ENCODE results near the gene ACYP2. TPM values are rescaled to one million over a fixed set of nuclear protein-coding genes. Genes with fewer than 3 reads are reported as not detected.
"Not testable (repeated sequence)": the region's sequence is repeated elsewhere in the genome, so short reads cannot be mapped to it uniquely, and the experiment has no call there.

The ACYP2 gene
- total and polyA plus RNA-seq, 4 donors = 16.3 to 36.4 (median 24.8) TPM

DNA sequence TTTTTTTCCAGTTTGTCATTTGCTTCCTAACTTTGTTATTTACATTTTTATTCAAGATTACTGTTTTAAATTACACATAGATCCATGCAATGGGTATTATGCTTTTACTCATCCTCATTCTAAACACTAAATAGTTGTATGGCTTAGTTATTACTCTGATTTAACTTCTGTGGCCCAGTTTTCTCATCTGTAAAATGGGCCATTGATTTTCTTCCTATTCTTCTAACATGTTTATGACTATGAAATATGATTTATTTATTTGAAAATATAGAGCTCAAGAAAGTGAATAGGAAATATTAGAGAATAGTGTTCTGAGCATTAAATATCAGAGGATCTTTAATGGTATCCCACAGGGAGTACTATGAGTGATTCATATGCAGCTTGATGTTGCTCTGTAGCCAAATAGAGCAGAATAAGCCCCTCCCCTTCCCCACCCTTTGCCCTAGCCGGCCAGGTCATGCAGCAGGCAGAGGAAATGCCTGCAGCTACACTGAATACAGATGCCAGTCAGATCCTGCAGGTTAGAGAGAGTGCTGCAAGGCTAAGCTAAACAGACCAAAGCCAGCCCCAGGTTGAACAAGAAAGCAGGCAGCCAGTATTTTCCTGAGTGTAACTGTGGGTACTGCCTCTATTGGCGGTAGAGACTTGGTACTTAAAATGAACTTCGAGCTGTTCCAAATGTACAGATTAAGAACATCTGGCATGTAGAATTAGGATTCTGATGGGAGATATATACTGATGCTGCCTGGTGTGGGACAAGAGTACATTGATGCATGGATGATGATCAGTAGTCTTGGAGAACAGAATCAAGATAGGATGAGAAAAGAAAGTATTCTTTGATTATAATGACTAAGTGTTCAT lies 11.7 kb upstream of the ACYP2 start:
- no peaks in the 10 kb centered on the region for H3K27me3 ChIP-seq (ENCODE audit: control insufficient read depth in 1 of 2, insufficient read depth in 2 of 2, low read length in 1 of 2)
- H3K4me1 ChIP-seq (ENCODE audit: control insufficient read depth in 1 of 2, insufficient read depth in 2 of 2, low read length in 2 of 2) = no peaks in the 10 kb centered on the region
- no peaks in the 10 kb centered on the region for H3K36me3 ChIP-seq (ENCODE audit: control insufficient read depth in 1 of 2, insufficient read depth in 2 of 2, low read length in 1 of 2)
- DNase-seq (peak in 1 of 2 donors; percentile 74), ATAC-seq (ENCODE audit: low FRiP score) (peak; percentile 62)
- H3K4me3 ChIP-seq (ENCODE audit: low read length in 2 of 2) = no peak overlapping the region
- no peaks in the 10 kb centered on the region for H3K9me3 ChIP-seq (ENCODE audit: control insufficient read depth, low read length)
- intact Hi-C loops (cut with DNase I) = no loop called here
- 8 to 9% methylated on average over 3 of the region's 3 CpGs for WGBS, 2 donors
- no peak overlapping the region for H3K27ac ChIP-seq (ENCODE audit: low read depth in 1 of 2, low read length in 2 of 2)

DNA sequence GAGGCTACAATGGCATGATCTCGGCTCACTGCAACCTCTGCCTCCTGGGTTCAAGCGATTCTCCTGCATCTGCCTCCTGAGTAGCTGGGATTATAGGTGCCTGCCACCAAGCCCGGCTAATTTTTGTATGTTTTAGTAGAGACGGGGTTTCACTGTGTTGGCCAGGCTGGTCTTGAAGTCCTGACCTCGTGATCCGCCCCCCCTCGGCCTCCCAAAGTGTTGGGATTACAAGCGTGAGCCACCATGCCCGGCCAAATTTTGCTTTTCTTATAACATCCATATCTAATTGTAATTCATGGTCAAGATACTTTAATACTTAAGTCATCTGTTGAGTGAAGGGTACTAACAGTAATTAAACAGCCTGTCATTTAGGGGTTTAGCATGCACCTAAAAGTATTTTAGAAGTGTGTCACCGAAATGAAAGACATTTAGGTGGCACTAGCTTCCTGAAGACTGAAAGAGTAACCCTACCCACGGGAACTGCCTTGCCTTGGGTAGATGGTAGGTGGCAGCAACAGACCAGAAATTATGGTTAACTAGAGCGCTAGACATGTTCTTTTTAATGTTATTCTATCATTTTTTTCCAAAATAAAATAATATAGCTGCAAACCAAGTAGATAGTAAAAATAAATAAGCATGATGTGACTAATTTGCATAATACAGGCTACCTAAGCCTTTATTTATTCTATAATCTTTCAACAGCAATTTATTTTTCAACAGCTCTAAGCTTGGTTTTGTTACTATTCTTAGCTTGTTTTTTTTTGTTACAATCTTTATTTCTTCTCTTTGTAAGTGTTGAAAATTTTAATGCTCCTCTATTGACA lies 8.6 kb upstream of the ACYP2 start:
- Histone ChIP-seq H3K36me3 (ENCODE audit: control insufficient read depth in 1 of 2, insufficient read depth in 2 of 2, low read length in 1 of 2) (no peaks in the 10 kb centered on the region), H3K9me3 (ENCODE audit: control insufficient read depth, low read length) (no peaks in the 10 kb centered on the region), H3K4me1 (ENCODE audit: control insufficient read depth in 1 of 2, insufficient read depth in 2 of 2, low read length in 2 of 2) (no peaks in the 10 kb centered on the region), H3K27ac (ENCODE audit: low read depth in 1 of 2, low read length in 2 of 2) (no peak overlapping the region), H3K4me3 (ENCODE audit: low read length in 2 of 2) (no peak overlapping the region), H3K27me3 (ENCODE audit: control insufficient read depth in 1 of 2, insufficient read depth in 2 of 2, low read length in 1 of 2) (no peaks in the 10 kb centered on the region)
- WGBS, 2 donors = 40 to 41% methylated on average over 12 of the region's 12 CpGs
- no peak for DNase-seq
- intact Hi-C loops (cut with DNase I) = loop anchor here (5.0 kb wide), 2 partner anchors 595 to 730 kb away; no protein-coding TSS in a partner anchor
- ATAC-seq (ENCODE audit: low FRiP score) = peak; percentile 78

DNA sequence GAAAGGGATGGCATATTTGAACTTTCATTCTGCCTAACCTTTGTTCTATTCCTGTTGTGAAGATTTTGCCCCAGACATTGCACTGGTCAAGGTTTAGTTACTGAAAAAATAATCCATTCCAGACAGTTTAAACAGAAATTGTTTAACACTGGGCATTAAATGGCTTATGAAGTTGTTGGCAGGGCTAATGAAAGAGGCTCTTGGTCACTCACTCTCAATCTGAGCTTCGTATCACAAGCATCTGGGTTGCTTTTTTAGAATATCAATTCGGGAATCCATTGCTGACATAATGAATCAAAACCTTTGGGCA lies 8.0 kb upstream of the ACYP2 start:
- ATAC-seq (ENCODE audit: low FRiP score) (no peak), DNase-seq (no peak)
- Histone ChIP-seq H3K4me3 (ENCODE audit: low read length in 2 of 2) (no peak overlapping the region), H3K4me1 (ENCODE audit: control insufficient read depth in 1 of 2, insufficient read depth in 2 of 2, low read length in 2 of 2) (no peaks in the 10 kb centered on the region), H3K27ac (ENCODE audit: low read depth in 1 of 2, low read length in 2 of 2) (no peak overlapping the region), H3K27me3 (ENCODE audit: control insufficient read depth in 1 of 2, insufficient read depth in 2 of 2, low read length in 1 of 2) (no peaks in the 10 kb centered on the region), H3K36me3 (ENCODE audit: control insufficient read depth in 1 of 2, insufficient read depth in 2 of 2, low read length in 1 of 2) (no peaks in the 10 kb centered on the region), H3K9me3 (ENCODE audit: control insufficient read depth, low read length) (no peaks in the 10 kb centered on the region)
- intact Hi-C loops (cut with DNase I) = loop anchor here (5.0 kb wide), 2 partner anchors 595 to 730 kb away; no protein-coding TSS in a partner anchor
- WGBS, 2 donors = 18 to 33% methylated on average over 2 of the region's 2 CpGs

DNA sequence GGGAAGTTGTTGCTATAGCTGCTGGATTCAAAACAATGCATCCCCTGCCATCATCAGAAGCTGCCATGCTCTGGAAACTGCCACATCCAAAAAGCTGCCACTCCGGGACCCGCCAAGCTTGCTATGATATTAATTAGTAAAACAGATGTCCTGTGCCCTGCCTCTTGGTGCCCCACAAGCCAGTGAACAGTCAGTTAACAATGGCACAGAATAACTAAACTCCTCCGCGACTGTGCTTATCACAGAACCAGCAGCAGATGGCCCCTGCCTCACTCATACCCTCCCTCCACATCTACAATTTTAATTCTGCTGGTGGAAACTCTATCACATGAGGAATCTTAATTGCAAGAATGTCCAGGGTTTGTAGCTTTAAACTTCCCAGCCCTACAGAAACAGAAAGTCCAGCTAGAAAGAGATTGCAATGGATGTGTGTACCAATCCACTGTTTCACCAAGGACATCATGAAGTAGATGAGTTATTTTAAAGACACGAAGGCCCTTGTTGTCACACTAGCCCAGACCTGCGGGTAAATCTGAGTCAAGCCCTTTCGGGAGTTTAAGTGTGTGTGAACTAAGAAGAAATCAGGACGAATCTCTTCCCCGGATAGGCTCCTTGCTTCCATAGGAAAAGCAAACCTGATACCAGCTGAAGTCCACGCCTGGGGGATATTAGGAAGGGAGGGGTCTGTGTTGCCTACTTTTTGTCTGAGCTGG lies 7.4 kb upstream of the ACYP2 start:
- H3K27me3 ChIP-seq (ENCODE audit: control insufficient read depth in 1 of 2, insufficient read depth in 2 of 2, low read length in 1 of 2) = no peaks in the 10 kb centered on the region
- intact Hi-C loops (cut with DNase I) = loop anchor here (5.0 kb wide), 2 partner anchors 594 to 729 kb away; no protein-coding TSS in a partner anchor
- no peak overlapping the region for H3K27ac ChIP-seq (ENCODE audit: low read depth in 1 of 2, low read length in 2 of 2)
- H3K4me3 ChIP-seq (ENCODE audit: low read length in 2 of 2) = no peak overlapping the region
- no peaks in the 10 kb centered on the region for H3K36me3 ChIP-seq (ENCODE audit: control insufficient read depth in 1 of 2, insufficient read depth in 2 of 2, low read length in 1 of 2)
- no peaks in the 10 kb centered on the region for H3K9me3 ChIP-seq (ENCODE audit: control insufficient read depth, low read length)
- 65 to 67% methylated on average over 10 of the region's 10 CpGs for WGBS, 2 donors
- H3K4me1 ChIP-seq (ENCODE audit: control insufficient read depth in 1 of 2, insufficient read depth in 2 of 2, low read length in 2 of 2) = no peaks in the 10 kb centered on the region
- DNase-seq (no peak), ATAC-seq (ENCODE audit: low FRiP score) (no peak)

DNA sequence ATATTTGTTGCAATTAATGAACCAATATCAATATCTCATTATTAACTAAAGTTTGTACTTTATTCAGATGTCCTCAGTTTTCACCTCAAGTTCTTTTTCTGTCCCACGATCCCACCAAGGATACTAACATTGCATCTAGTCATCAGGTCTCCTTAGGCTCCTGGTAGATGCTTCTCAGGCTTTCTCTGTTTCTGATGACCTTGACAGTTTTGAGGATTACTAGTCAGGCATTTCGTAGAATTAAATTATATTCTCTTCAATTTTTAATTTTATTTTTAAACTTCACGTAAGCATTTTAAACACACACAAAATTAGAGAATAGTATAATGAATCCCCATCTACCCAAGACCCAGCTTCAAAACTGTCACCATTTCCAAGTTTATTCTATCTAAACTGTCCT lies 5.6 kb upstream of the ACYP2 start:
- Histone ChIP-seq H3K27me3 (ENCODE audit: control insufficient read depth in 1 of 2, insufficient read depth in 2 of 2, low read length in 1 of 2) (no peaks in the 10 kb centered on the region), H3K36me3 (ENCODE audit: control insufficient read depth in 1 of 2, insufficient read depth in 2 of 2, low read length in 1 of 2) (no peaks in the 10 kb centered on the region), H3K9me3 (ENCODE audit: control insufficient read depth, low read length) (no peaks in the 10 kb centered on the region), H3K27ac (ENCODE audit: low read depth in 1 of 2, low read length in 2 of 2) (no peak overlapping the region), H3K4me1 (ENCODE audit: control insufficient read depth in 1 of 2, insufficient read depth in 2 of 2, low read length in 2 of 2) (no peaks in the 10 kb centered on the region), H3K4me3 (ENCODE audit: low read length in 2 of 2) (no peak overlapping the region)
- 95 to 99% methylated on average over 3 of the region's 3 CpGs for WGBS, 2 donors
- intact Hi-C loops (cut with DNase I) = loop anchor here (5.0 to 10.0 kb wide), 3 partner anchors 355 to 727 kb away; no protein-coding TSS in a partner anchor
- ATAC-seq (ENCODE audit: low FRiP score) (no peak), DNase-seq (no peak)

DNA sequence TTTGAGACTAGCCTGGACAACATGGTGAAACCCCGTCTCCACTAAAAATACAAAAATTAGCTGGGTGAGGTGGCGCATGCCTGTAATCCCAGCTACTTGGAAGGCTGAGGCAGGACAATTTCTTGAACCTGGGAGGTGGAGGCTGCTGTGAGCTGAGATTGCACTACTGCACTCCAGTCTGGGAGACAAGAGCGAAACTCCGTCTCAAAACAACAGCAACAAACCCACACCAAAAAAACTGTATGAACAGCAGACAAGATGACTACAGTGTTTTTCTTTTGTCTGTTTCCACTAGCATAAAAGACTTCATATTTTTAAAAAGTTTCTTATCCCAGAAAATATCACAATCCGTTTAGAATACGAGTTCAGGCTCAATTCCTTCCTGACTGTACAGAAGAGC lies 936 bp upstream of the ACYP2 start:
- not testable (repeated sequence) for H3K4me1 ChIP-seq (ENCODE audit: control insufficient read depth in 1 of 2, insufficient read depth in 2 of 2, low read length in 2 of 2); H3K27me3 ChIP-seq (ENCODE audit: control insufficient read depth in 1 of 2, insufficient read depth in 2 of 2, low read length in 1 of 2); DNase-seq; ATAC-seq (ENCODE audit: low FRiP score); H3K36me3 ChIP-seq (ENCODE audit: control insufficient read depth in 1 of 2, insufficient read depth in 2 of 2, low read length in 1 of 2); H3K4me3 ChIP-seq (ENCODE audit: low read length in 2 of 2); H3K9me3 ChIP-seq (ENCODE audit: control insufficient read depth, low read length)
- intact Hi-C loops (cut with DNase I) = loop anchor here in 1 of 2 donors (10.0 kb wide), 1 partner anchor 350 kb away; no protein-coding TSS in a partner anchor
- H3K27ac ChIP-seq (ENCODE audit: low read depth in 1 of 2, low read length in 2 of 2) = peak overlapping the region in 1 of 2 donors; percentile 67
- 79 to 83% methylated on average over 6 of the region's 6 CpGs for WGBS, 2 donors

DNA sequence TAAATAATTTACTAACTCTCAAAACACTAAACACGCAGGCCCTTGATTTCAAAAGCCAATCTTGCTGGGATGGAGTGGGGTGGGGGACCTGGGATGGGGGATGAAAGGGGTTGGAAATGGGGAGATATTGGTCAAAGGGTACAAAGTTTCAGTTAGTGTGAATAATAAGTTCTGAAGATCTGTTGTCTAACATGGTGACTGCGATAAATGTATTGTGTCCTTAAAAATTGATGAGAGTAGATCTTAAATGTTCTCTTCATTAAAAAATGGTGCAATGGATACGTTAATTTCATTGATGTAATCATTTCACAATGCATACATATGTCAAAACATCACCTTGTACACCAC lies 505 bp upstream of the ACYP2 start:
- WGBS, 2 donors = 60 to 61% methylated on average over 3 of the region's 3 CpGs
- Histone ChIP-seq H3K4me3 (ENCODE audit: low read length in 2 of 2) (peak overlapping the region; percentile 19 to 48), H3K4me1 (ENCODE audit: control insufficient read depth in 1 of 2, insufficient read depth in 2 of 2, low read length in 2 of 2) (no peaks in the 10 kb centered on the region), H3K36me3 (ENCODE audit: control insufficient read depth in 1 of 2, insufficient read depth in 2 of 2, low read length in 1 of 2) (no peaks in the 10 kb centered on the region), H3K27ac (ENCODE audit: low read depth in 1 of 2, low read length in 2 of 2) (peak overlapping the region in 1 of 2 donors; percentile 78), H3K9me3 (ENCODE audit: control insufficient read depth, low read length) (no peaks in the 10 kb centered on the region), H3K27me3 (ENCODE audit: control insufficient read depth in 1 of 2, insufficient read depth in 2 of 2, low read length in 1 of 2) (no peaks in the 10 kb centered on the region)
- no peak for DNase-seq
- ATAC-seq (ENCODE audit: low FRiP score) = no peak
- intact Hi-C loops (cut with DNase I) = loop anchor here (5.0 to 10.0 kb wide), 3 partner anchors 217 to 350 kb away; partner anchors contain the start of gene SPTBN1 (in 1 of the 2)

DNA sequence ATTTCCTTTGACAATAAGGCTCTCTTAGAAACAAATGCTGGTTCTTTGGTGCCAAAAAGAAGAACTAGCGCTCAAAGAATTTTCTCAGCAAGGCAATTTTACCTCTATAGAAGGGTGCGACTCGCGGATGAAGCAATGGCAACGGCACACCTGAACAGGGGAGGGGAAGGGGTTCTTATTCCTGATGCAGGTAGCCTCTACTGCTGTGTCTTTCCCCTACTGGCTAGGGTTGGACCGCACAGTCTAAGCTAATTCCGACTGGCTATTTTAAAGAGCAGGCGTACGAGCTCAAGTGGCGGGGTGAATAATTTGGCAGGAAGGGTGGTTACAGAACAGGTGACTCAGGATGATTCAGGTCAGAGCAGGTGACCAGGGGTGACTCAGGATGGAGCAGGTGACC lies 1.2 kb downstream of the ACYP2 start:
- intact Hi-C loops (cut with DNase I) = loop anchor here (5.0 to 10.0 kb wide), 3 partner anchors 216 to 348 kb away; partner anchors contain the start of gene SPTBN1 (in 1 of the 2)
- ATAC-seq (ENCODE audit: low FRiP score); H3K27me3 ChIP-seq (ENCODE audit: control insufficient read depth in 1 of 2, insufficient read depth in 2 of 2, low read length in 1 of 2); DNase-seq; H3K4me3 ChIP-seq (ENCODE audit: low read length in 2 of 2); H3K9me3 ChIP-seq (ENCODE audit: control insufficient read depth, low read length); H3K27ac ChIP-seq (ENCODE audit: low read depth in 1 of 2, low read length in 2 of 2); H3K36me3 ChIP-seq (ENCODE audit: control insufficient read depth in 1 of 2, insufficient read depth in 2 of 2, low read length in 1 of 2); H3K4me1 ChIP-seq (ENCODE audit: control insufficient read depth in 1 of 2, insufficient read depth in 2 of 2, low read length in 2 of 2): not testable (repeated sequence)
- 98% methylated on average over 10 of the region's 10 CpGs for WGBS, 2 donors

Measured in aorta (tissue), 5 donors.